ENCODE results near the gene ST3GAL3.
"Not testable (repeated sequence)": the region's sequence is repeated elsewhere in the genome, so short reads cannot be mapped to it uniquely, and the experiment has no call there.

Gene ST3GAL3

DNA sequence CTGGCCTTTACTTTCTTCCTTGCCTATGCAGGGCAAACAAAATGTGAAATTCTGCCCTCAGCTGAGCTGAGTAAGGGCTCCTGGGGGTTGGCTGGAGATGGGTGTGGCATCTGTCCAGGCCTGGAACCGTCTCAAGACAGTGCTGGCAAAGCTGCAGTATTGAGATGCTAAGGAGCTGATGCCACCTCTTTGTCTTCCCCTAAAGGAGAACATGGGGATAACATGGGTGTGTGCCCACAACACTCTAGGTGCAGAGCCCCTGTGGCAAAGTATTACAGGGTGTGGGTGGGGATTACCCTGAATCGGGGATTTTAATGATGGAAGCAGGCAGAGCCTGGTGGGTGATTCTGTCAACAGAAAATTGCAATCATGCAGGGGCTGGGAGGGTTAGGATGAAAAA lies 2.5 kb upstream of the ST3GAL3 start:
- DNase-seq = no peak

GRCh38 chr1:43705334-43705733 lies 2.0 kb upstream of the ST3GAL3 start:
- no peak for DNase-seq

DNA sequence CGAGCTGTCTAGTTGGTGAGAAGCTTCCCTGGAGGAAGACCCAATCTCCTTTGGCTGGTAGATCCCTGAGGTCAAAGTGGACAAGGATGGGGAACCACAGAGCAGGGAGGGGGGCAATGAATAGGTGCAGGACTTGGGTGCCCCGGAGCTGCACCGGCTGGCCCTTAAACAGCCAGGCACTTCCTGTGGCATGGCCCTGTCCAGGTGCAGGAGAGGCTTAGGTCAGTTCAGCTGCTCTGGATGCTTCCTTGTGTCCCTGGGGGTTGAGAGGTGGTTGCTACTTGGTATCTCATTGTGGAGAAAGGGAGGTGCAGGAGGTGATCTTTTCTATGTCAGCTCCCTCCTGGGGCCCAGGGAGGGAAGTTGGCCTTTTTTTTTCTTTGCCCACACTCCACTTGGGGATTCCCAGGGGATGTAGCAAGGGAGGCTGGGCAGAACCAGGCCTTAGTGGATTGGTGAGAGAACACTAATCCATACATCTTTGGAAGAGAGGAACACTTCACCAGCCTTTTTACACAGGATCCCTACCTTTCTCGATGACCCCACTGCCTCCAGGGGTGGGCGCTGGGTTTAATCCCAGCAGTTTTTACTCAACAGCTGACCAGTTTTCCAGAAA lies 1.2 kb upstream of the ST3GAL3 start:
- no peak for DNase-seq

DNA sequence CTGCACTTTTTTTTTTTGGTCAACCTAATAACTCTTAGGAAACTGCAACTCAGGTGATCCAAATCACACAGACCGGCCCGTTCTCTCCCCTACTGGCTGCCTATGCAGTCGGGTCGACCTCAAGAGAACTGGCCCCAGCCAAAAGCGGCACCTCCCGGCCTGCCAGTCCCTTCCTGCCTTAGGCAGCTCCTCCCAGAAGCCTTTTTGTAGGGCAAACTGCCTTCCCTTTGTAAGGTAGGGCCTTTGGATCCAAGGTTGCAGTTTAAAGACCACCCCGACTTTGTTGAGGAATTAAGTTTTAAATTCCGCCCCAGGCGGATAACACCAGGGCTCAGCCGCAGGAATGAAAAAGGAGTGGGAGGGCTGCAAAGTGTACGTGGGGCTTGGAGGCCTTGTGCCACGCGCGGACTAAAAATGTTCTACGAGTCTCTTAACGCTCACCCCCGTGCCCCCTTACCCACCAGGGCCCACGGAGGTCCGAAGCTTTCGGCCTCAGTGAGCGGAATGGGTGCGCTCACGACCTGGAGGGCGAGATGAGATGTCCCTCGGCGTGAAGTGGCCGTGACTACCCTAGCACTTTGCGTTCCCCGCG lies 642 bp upstream of the ST3GAL3 start:
- no peak for DNase-seq

DNA sequence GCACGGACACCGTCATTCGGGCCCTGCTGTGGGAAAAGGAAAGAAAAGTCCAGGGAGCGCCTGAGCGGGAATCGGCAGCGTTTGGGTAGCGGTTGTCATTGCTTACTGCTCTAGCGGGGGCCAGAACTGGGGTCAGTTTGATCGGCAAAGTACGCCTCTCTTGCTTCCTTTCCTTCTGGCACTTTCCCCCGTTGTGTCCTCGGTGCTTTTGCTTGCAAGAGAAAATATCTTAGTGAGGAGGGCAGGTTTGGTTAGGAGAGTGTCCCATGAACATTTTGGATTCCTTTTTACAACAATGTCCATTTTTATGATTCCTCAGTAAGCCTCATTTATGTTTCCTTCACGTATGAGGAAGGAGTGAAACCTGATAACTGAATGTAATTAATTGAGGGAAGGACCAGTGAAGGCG lies 670 bp downstream of the ST3GAL3 start:
- DNase-seq = no peak

- no peak for DNase-seq
Measured at GRCh38 chr1:43711049-43711448, 3.7 kb downstream of the ST3GAL3 start.

DNA sequence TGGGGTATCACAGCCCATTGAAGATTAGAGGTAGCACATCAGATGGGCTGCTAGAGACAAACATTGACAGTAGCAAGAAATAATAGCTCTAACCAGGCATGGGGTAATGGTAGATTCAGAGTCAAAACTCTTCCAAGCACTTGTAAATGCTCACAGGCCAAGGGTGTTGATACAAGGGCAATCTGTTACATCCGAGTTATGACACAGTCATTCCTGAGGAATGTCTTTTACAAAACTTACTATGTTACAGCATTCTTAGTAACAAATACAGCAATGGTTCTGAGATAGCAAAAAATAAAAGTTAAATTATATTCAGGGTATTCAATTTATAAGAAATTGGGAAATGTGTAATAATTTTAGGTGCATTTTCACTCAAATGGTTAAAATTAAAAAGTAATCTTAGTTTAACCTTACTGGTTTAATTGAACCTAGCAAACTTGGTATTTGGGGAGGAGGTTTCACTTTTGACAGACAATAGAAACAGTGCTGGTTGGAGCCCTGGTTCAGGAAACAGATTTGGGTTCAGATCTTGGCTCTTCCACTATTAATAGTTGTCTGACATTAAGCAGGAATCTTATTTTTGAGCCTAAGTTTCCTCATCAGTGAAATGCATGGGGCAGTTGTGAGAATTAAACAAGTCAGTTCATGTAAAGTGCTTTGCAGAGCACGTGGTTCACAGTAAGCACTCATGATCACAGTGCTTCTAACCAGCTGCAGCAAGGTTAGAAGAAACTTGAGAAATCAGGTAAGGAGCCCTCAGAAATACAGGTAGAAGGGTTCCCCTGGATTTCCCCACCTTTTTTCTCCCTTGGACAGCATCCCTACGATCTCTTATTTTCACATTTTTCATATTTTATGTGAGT lies 4.4 kb downstream of the ST3GAL3 start:
- no peak for DNase-seq

DNA sequence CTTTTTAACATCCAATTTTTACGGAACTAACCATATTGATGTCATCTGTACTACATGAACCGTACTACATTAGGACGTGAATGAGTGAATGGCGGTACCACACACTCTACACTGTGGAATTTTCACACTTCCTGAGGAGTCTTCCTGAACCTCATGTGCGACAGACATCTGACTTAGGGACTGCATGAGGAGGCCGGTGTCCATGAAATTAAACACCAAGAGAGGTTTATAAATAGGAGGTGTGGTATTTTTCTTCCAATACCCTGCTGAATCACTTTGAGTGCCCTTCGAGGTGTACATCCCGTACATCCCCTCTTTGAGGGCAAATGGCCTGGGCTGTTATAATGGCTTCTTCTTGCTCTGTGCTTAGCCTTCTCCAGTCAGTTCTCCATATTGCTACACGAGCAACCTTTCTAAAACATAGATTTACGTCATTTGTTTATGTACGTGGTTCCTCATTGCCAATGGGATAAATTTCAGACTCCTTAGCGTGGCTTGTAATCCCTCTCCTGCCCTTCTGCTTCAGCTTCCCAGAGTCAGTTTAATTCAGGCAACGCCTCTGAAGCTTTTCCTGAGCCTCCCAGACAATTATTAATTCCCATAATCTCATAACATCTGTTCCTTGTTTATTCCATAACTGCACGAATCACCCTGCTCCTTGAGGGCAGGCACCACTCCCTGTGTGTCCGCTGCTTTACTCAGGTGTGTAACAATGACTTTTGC lies 9.4 kb downstream of the ST3GAL3 start:
- DNase-seq = no peak

GRCh38 chr1:43719063-43719462 lies 11.7 kb downstream of the ST3GAL3 start:
- DNase-seq = no peak

DNA sequence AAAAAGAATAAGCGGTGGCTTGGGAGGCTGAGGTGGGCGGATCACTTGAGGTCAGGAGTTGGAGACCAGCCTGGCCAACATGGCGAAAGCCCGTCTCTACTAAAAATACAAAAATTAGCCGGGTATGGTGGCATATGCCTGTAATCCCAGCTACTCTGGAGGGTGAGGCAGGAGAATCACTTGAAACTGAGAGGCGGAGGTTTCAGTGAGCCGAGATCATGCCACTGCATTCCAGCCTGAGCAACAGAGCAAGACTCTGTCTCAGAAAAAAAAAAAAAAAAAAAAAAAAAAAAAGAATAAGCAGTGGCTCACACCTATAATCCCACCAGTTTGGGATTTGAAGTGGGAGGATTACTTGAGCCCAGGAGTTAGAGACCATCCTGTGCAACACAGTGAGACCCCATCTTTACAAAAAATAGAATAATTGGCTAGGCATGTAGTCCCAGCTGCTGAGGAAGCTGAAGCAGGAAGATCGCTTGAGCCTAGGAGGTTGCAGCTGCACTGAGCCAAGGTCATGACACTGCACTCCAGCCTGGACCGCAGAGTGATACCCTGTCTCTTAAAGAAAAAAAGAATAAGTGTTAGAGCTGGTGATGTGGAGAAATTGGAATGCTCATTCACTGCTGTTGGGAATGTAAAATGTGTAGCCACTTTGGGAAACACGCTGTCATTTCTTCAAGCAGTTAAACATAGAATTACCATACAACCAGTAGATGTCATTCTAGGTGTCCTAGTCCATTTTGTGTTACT lies 12.5 kb downstream of the ST3GAL3 start:
- not testable (repeated sequence) for DNase-seq

GRCh38 chr1:43722810-43723209 lies 15.5 kb downstream of the ST3GAL3 start:
- DNase-seq = no peak

DNA sequence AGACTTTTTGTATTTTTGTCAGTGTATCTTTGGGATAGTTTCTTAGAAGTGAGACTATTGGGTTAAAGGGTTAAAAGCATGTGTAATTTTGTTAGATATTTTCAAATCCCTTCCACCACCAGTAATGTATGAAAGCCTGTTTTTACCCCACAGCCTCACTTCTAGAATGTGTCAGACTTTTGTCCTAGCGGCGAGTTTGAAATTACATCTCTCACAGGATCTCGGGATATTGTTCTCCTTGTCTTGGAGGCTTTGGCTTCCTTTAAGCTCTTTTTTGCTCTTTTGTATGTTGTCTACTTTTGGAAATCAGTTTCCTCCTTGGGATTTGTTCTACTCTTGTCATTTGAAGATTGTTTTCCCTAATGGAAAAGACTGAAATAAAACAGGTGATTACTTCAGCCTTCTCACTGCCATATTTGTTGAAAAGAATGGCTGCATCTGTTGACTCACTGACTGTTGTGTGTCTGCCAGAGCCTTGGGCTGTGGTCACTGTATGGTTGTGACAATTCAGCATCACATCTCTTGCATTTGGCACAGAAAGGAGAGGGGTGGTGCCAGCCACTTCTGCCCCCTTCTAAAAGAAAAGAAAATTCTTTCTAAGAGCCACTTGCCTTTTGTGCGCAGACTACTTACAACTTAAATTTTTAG lies 22.6 kb downstream of the ST3GAL3 start:
- DNase-seq = no peak

DNA sequence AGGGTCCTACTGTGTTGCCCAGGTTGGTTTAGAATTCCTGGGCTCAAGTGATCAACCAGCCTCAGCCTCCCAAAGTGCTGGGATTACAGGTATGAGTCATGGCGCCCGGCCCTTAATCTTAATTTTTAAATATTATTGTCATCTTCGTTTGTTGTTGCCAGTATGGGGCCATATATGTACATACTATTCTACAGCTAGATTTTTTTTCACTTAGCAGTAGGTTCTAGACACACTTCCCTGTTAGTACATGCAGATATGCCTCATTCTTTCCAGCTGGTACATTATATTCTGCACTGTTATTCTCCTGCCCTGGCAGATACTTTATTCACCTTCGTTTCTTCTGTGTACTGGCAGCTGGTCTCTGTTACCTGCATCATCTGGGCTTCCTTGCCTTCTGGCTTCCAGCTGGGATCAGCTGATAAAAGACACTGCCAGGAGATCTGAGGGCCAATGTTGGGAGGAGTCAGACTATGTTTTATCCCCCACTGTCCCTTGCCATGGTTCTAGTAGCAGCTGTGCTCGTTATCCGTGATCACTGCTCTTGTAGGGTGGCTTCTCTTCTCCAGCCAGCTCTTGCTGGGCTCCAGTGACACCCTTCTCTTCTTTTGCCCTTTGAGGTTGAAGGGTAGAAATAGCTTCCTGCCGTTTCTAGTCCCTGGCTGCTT lies 24.7 kb downstream of the ST3GAL3 start:
- DNase-seq = no peak

- DNase-seq = no peak
Measured at GRCh38 chr1:43736819-43737218, 29.5 kb downstream of the ST3GAL3 start.

DNA sequence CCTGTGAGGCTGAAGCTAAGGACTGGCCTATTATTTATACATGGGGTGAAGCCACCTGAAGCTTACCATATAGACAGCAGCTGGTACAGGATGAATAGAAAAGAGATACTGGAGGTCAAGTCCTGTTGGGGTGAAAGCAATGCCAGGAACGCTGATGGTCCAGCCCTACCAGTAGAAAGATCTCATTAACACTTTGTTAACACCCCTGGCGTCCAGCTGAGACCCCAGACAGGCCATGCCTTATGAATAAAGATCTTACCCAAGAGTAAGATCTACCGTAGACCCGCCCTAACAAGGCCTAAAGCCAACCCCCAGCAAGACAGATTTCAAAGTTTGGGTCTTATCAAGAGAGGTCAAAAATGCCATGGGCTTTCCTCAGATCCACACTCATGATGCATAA lies 34.7 kb downstream of the ST3GAL3 start:
- DNase-seq = no peak

GRCh38 chr1:43743206-43743605 lies 35.9 kb downstream of the ST3GAL3 start:
- DNase-seq = no peak

GRCh38 chr1:43747736-43748135 lies 40.4 kb downstream of the ST3GAL3 start:
- no peak for DNase-seq

DNA sequence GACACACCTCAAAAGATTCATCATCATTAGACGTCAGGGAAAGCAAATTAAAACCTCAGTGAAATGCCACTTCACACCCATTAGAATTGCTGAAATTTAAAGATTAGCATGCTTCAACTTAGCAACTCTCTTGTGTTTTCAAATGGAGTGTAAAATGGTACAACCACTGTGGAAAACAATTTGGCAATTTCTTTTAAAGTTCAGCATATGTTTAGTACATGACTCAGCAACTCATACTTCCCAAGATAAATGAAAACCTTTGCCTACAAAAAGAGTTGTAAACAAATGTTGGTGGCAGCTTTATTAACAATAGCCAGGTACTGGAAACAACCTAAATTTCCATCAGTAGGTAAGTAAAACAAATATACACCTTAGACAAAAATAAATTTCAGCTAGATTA lies 42.7 kb downstream of the ST3GAL3 start:
- no peak for DNase-seq

DNA sequence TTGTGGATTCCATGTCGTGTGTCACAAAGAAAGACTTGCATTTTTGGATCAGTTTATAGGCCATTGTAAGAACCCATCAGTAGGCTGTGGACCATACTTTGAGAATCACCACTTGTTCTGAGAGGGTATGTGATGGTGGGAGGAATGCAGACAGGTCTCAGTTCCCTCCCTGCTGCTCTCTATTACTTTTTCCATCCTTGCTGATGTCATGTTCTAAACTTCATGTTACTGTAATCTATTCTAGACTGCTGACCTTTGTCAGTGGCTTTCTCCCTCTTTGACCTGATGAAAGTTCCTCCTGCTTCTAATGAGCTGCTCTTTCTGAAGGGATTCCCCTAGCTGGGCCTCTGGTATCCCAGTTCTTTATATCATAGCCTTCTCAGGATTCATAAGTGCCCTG lies 46.1 kb downstream of the ST3GAL3 start:
- DNase-seq = no peak

DNA sequence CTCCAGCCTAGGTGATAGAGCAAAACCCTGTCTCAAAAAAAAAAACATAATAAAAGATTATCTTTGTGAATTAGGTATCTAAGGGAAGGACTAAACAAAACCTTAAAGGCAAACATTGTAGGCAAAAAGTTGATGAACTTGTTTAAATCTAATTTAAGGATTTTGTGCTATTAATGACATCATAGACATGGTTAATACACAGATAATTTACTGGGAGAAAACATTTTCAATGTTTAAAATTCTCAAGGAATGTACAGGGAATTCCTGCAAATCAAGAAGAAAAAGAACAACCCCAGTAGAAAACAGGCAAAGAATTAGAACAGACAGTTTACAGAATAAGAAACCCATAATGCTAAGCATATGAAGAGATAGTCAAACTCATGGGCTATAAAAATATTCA lies 47.6 kb downstream of the ST3GAL3 start:
- DNase-seq = no peak

DNA sequence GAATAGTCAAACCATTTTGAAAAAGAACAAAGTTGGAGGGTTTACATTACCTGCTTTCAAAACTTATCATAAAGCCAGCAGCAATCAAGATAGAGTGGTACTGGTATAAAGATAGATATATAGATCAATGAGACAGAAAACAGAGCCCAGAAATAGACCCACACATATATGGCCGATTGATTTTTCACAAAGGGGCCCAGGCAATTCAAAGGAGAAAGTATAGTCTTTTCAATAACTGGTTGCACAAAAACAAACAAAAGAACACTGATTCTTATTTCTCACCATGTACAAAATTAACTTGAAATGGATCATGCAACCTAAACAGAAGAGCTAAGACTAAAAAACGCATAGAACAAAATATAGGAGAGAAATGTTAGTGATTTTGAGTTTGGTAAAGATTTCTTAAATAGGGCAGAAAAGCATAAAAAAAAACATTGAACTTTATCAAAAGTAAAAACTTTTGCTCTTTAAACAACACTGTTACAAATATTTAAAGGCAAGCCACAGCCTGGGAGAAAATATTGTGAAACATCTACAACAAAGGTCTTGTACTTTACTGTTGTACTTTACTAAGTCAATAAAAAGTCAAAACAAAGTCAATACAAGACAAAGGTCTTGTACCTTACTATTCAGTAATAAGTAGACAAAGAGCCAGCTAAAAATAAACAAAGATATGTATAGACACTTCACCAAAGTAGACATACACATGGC lies 50.2 kb downstream of the ST3GAL3 start:
- DNase-seq = no peak
